HL-60 (cell line): ENCODE data around the gene PRKAR1B.

Experiments used
- DNase-seq, 2 experiments: peaks; one replicate each; pipeline ENCODE4 v3.0.0-alpha.2; 2010 to 2020; ENCODE audit warnings: low read depth in 1 of 2, low spot score in 1 of 2
- H3K27ac ChIP-seq: fragments of 250-450 bp; sonication (Bioruptor Pico); replicated peaks from 2 replicates; pipeline ENCODE4 v1.5.1; 2020; ENCODE audit warnings: mild to moderate bottlenecking, moderate library complexity
- H3K27me3 ChIP-seq: fragments of 250-450 bp; sonication (Bioruptor Pico); 2 replicates; pipeline ENCODE4 v1.5.1; 2021; ENCODE audit warnings: mild to moderate bottlenecking, moderate library complexity; ENCODE audit not compliant: insufficient read depth, poor library complexity, severe bottlenecking
- H3K4me3 ChIP-seq: replicated peaks from 2 replicates; pipeline ENCODE4 v1.5.1; 2011; ENCODE audit warnings: mild to moderate bottlenecking, control low read depth, low read length; ENCODE audit not compliant: insufficient read depth
- CTCF ChIP-seq: IDR thresholded peaks from one replicate; pipeline ENCODE4 v1.5.1; 2011; ENCODE audit warnings: low read length, control low read depth, inconsistent platforms; ENCODE audit not compliant: insufficient read depth
- GABPA ChIP-seq: IDR thresholded peaks from 2 replicates; pipeline ENCODE4 v1.6.1; 2012; ENCODE audit warnings: low read depth
- POLR2AphosphoS5 ChIP-seq: IDR thresholded peaks from 2 replicates; pipeline ENCODE4 v1.6.1; 2012; ENCODE audit warnings: low read depth
- REST ChIP-seq: IDR thresholded peaks from 2 replicates; pipeline ENCODE4 v1.6.1; 2012; ENCODE audit warnings: low read depth; ENCODE audit not compliant: insufficient replicate concordance
- SPI1 ChIP-seq: IDR thresholded peaks from 2 replicates; pipeline ENCODE4 v1.6.1; 2012; ENCODE audit warnings: low read depth, mild to moderate bottlenecking, borderline replicate concordance

Gene PRKAR1B

GRCh38 chr7:668958-669357 is 58.1 kb downstream of the PRKAR1B start:
- no peak for DNase-seq
- TF ChIP-seq SPI1 = no peak
- H3K4me3 ChIP-seq = no peak overlapping the region
- no peak overlapping the region for H3K27ac ChIP-seq
- H3K27me3 ChIP-seq = no peaks in the 10 kb centered on the region

- DNase-seq = no peak
- Histone ChIP-seq H3K27ac (no peak overlapping the region), H3K4me3 (no peak overlapping the region), H3K27me3 (no peaks in the 10 kb centered on the region)
- TF ChIP-seq SPI1 (no peak), GABPA (no peak)
Measured at GRCh38 chr7:668139-668931, 58.7 kb downstream of the PRKAR1B start.

- TF ChIP-seq GABPA (no peak), SPI1 (no peak), REST (no peak)
- no peak overlapping the region for H3K4me3 ChIP-seq
- H3K27ac ChIP-seq = no peak overlapping the region
- H3K27me3 ChIP-seq = no peaks in the 10 kb centered on the region
- DNase-seq = no peak
Measured at GRCh38 chr7:666454-667292, 60.4 kb downstream of the PRKAR1B start.

GRCh38 chr7:665736-666453 is 61.2 kb downstream of the PRKAR1B start:
- TF ChIP-seq REST (no peak), SPI1 (no peak), CTCF (no peak), GABPA (no peak), POLR2AphosphoS5 (no peak)
- DNase-seq = no peak
- no peaks in the 10 kb centered on the region for H3K27me3 ChIP-seq
- H3K4me3 ChIP-seq = no peak overlapping the region
- H3K27ac ChIP-seq = no peak overlapping the region
